GM12878 (cell line): ENCODE measurements around the gene TMPRSS4. TPM values are rescaled to one million over a fixed set of nuclear protein-coding genes. Genes with fewer than 3 reads are reported as not detected.

Source experiments
- ATAC-seq: fragments of 200-7000 bp; cut with Tn5 transposase; 3 replicates; pipeline ENCODE4 v1.9.1; 2020; ENCODE audit warnings: mild to moderate bottlenecking, moderate library complexity
- BruUV-seq: library from RNA; stranded (reverse); fragments of 400-500 nt; replicated peaks from 2 replicates; lab custom pipeline; 2021; lab: Mats Ljungman, UMichigan
- CTCF ChIA-PET: fragments of 300-600 bp; sonication (Branson Sonifier 250); formaldehyde crosslinking; extraction: SDS; loops from one replicate; lab custom pipeline; 2021; ENCODE audit warnings: inconsistent platforms; lab: Yijun Ruan, JAX
- POLR2A ChIA-PET: fragments of 350-600 bp; formaldehyde crosslinking; extraction: SDS; loops from one replicate; lab custom pipeline; 2021; ENCODE audit warnings: inconsistent platforms; lab: Charles Lee
- RAD21 ChIA-PET: fragments of 300-600 bp; sonication (Branson Sonifier 250); formaldehyde crosslinking; loops from one replicate; lab custom pipeline; 2023; ENCODE audit warnings: antibody characterized with exemption; ENCODE audit not compliant: unreplicated experiment; lab: Charles Lee
- SMC1A ChIA-PET: fragments of 300-600 bp; sonication (Branson Sonifier 250); formaldehyde crosslinking; loops from one replicate; lab custom pipeline; 2023; ENCODE audit not compliant: unreplicated experiment, uncharacterized antibody; lab: Charles Lee
- DNase-seq: peaks from one replicate; pipeline ENCODE4 v3.0.0-alpha.2; 2011; ENCODE audit warnings: low read depth, low spot score
- FAIRE-seq: peaks from 3 replicates; lab custom pipeline; 2011; peaks lifted over from hg19 to GRCh38; lab: Jason Lieb, UNC
- H2AFZ ChIP-seq: 2 replicates; pipeline ENCODE4 v1.6.0; 2011; ENCODE audit warnings: low read depth, low read length, control low read depth; ENCODE audit not compliant: control insufficient read depth
- H3K27ac ChIP-seq: 2 replicates; pipeline ENCODE4 v1.5.1; 2011; ENCODE audit warnings: control low read depth; ENCODE audit not compliant: control insufficient read depth, insufficient read depth
- H3K27me3 ChIP-seq, 2 experiments: replicated peaks in 1 of 2; 2 replicates each; pipeline versions ENCODE4 v1.6.0 to v1.6.1; 2011; ENCODE audit warnings: low read length in 1 of 2; ENCODE audit not compliant: control insufficient read depth in 2 of 2, insufficient read depth in 2 of 2
- H3K36me3 ChIP-seq, 2 experiments: 2 replicates each; pipeline ENCODE4 v1.5.1; 2011; ENCODE audit warnings: low read length in 1 of 2; ENCODE audit not compliant: control insufficient read depth in 2 of 2, insufficient read depth in 2 of 2
- H3K4me1 ChIP-seq: 2 replicates; pipeline ENCODE4 v1.6.1; 2011; ENCODE audit warnings: mild to moderate bottlenecking, low read length, moderate library complexity, mixed read lengths; ENCODE audit not compliant: control insufficient read depth, insufficient read depth
- H3K4me2 ChIP-seq: 2 replicates; pipeline ENCODE4 v1.6.0; 2011; ENCODE audit warnings: control low read depth; ENCODE audit not compliant: control insufficient read depth, insufficient read depth
- H3K4me3 ChIP-seq: fragments of 200-600 bp; sonication (generic); 2 replicates; pipeline ENCODE4 v1.5.1; 2016
- H3K79me2 ChIP-seq: 2 replicates; pipeline ENCODE4 v1.6.0; 2011; ENCODE audit warnings: low read length; ENCODE audit not compliant: control insufficient read depth, insufficient read depth
- H3K9ac ChIP-seq: 2 replicates; pipeline ENCODE4 v1.8.0; 2011; ENCODE audit warnings: low read length, control low read depth, mixed read lengths; ENCODE audit not compliant: control insufficient read depth, insufficient read depth
- H3K9me3 ChIP-seq: replicated peaks from 3 replicates; pipeline ENCODE4 v1.5.1; 2011; ENCODE audit warnings: mild to moderate bottlenecking, low read length; ENCODE audit not compliant: control insufficient read depth, insufficient read depth
- H4K20me1 ChIP-seq: 2 replicates; pipeline ENCODE4 v1.6.0; 2011; ENCODE audit not compliant: control insufficient read depth, insufficient read depth
- DPF2 ChIP-seq: fragments of 450-650 bp; IDR thresholded peaks from 2 replicates; pipeline ENCODE4 v1.6.1; 2017; ENCODE audit warnings: mild to moderate bottlenecking
- E2F8 ChIP-seq: fragments of 450-650 bp; IDR thresholded peaks from 2 replicates; pipeline ENCODE4 v1.6.1; 2018; ENCODE audit warnings: mild to moderate bottlenecking, low read depth, moderate library complexity; ENCODE audit not compliant: partially characterized antibody
- ETV6 ChIP-seq, 2 experiments: fragments of 450-650 bp in 1 of 2; IDR thresholded peaks in 1 of 2; conservative IDR thresholded peaks in 1 of 2; 2 replicates each; pipeline ENCODE4 v1.6.1; 2014; ENCODE audit warnings: antibody characterized with exemption in 1 of 2, borderline replicate concordance in 1 of 2, low read depth in 1 of 2, mild to moderate bottlenecking in 1 of 2, moderate library complexity in 1 of 2
- MTA3 ChIP-seq: IDR thresholded peaks from 2 replicates; pipeline ENCODE4 v1.6.1; 2012; ENCODE audit warnings: low read length, inconsistent platforms, borderline replicate concordance
- MXI1 ChIP-seq: fragments of 150-350 bp; IDR thresholded peaks from 2 replicates; pipeline ENCODE4 v1.6.1; 2011; ENCODE audit warnings: low read depth, mild to moderate bottlenecking, inconsistent platforms, low read length, improper control_type of control experiment
- SIN3A ChIP-seq: IDR thresholded peaks from 2 replicates; pipeline ENCODE4 v1.6.1; 2012; ENCODE audit warnings: low read depth, low read length, improper control_type of control experiment
- SMARCA5 ChIP-seq: fragments of 450-650 bp; IDR thresholded peaks from 2 replicates; pipeline ENCODE4 v1.6.1; 2017; ENCODE audit warnings: mild to moderate bottlenecking
- WGBS: methylation state at CpG from one replicate; pipeline ENCODE4 v1.1.6; 2016; ENCODE audit warnings: low lambda C conversion rate; ENCODE audit not compliant: insufficient replicate concordance, insufficient coverage; ENCODE audit errors: missing lambda C conversion rate; 5-methylcytosine and 5-hydroxymethylcytosine counted together
- in situ Hi-C: fragments of 300-500 bp; cut with MboI; formaldehyde crosslinking; loops from 9 replicates; pipeline ENCODE4 v1.14.3; 2018; ENCODE audit warnings: mixed read lengths
- intact Hi-C: fragments of 100-400 bp; cut with micrococcal nuclease; formaldehyde crosslinking; loops from one replicate; pipeline ENCODE4 v1.14.2; 2022; ENCODE audit not compliant: unreplicated experiment
- polyA plus RNA-seq, 11 experiments: library from polyadenylated mRNA; depleted of rRNA in 4 of 11; unstranded in 6 of 11; stranded (reverse) in 5 of 11; fragments of >200 nt; fragmentation: Nextera tagmentation in 4 of 11; fragmentation: Illumina TruSeq in 1 of 11; extraction: Ambion mirVana in 4 of 11; extraction: Trizol in 1 of 11; gene quantifications; 1 replicate in 1 of 11; 2 replicates in 10 of 11; pipeline versions ENCODE4 v1.2.1 to v1.2.3, GENCODE V29; 2011 to 2016; ENCODE audit warnings: inconsistent platforms in 2 of 11, missing spikeins in 2 of 11, low read depth in 1 of 11
- total RNA-seq, 4 experiments: library from RNA; depleted of rRNA in 3 of 4; stranded (reverse); fragments of >200 nt in 3 of 4; fragmentation: Illumina TruSeq in 1 of 4; extraction: Trizol in 1 of 4; gene quantifications; 2 replicates each; pipeline versions ENCODE4 v1.2.1 to v1.2.3, GENCODE V29; 2013 to 2021

TMPRSS4 gene
- total and polyA plus RNA-seq, 10 of the 15 experiments (the other 5 are each of a cell fraction or from before 2014, with no cell fraction given) = 0.14 to 0.26 TPM; not detected in 8

- Histone ChIP-seq H3K27ac (no peak overlapping the region), H3K36me3 (no peaks in the 10 kb centered on the region), H3K9me3 (no peaks in the 10 kb centered on the region), H2AFZ (no peak overlapping the region), H3K79me2 (no peaks in the 10 kb centered on the region), H3K4me1 (no peaks in the 10 kb centered on the region), H3K4me3 (no peak overlapping the region), H3K9ac (no peak overlapping the region), H4K20me1 (no peaks in the 10 kb centered on the region), H3K27me3 (peaks cover 1 to 3% of the 10 kb centered on the region in 2 experiments; a peak in 3 of 4 replicates), H3K4me2 (no peak overlapping the region)
- ChIA-PET RAD21 (interaction anchor here (1.0 kb wide), 2 partner anchors 111 to 113 kb away, joined by 3 to 4 read pairs; no protein-coding TSS in a partner anchor), CTCF (interaction anchor here (1.1 to 2.3 kb wide), 3 partner anchors 113 to 217 kb away, joined by 3 to 7 read pairs (median 4); no protein-coding TSS in a partner anchor), POLR2A (no interaction called here), SMC1A (interaction anchor here (0.6 to 1.6 kb wide), 3 partner anchors 138 to 510 kb away, joined by 3 read pairs; no protein-coding TSS in a partner anchor)
- intact Hi-C loops (no loop called here), in situ Hi-C loops (loop anchor here (25.0 kb wide), 1 partner anchor 623 kb away; no protein-coding TSS in a partner anchor)
- 20% methylated on average over 10 of the region's 10 CpGs for WGBS
- TF ChIP-seq DPF2 (no peak), SMARCA5 (no peak), E2F8 (no peak), ETV6 (conservative IDR thresholded peaks at IDR 0.05 in 1 of 2, IDR thresholded peaks at IDR 0.05 in 1 of 2; ENCODE audit: borderline replicate concordance in 1 of 2, low read depth in 1 of 2) (no peak), MXI1 (no peak), MTA3 (no peak), SIN3A (no peak)
- FAIRE-seq (no peak), DNase-seq (no peak), ATAC-seq (no peak)
- BruUV-seq = no TSS peak
Observed at GRCh38 chr11:118060081-118060661, 16.7 kb upstream of the TMPRSS4 start.
